ENCODE results near the gene PNMA8C.

Gene PNMA8C

DNA sequence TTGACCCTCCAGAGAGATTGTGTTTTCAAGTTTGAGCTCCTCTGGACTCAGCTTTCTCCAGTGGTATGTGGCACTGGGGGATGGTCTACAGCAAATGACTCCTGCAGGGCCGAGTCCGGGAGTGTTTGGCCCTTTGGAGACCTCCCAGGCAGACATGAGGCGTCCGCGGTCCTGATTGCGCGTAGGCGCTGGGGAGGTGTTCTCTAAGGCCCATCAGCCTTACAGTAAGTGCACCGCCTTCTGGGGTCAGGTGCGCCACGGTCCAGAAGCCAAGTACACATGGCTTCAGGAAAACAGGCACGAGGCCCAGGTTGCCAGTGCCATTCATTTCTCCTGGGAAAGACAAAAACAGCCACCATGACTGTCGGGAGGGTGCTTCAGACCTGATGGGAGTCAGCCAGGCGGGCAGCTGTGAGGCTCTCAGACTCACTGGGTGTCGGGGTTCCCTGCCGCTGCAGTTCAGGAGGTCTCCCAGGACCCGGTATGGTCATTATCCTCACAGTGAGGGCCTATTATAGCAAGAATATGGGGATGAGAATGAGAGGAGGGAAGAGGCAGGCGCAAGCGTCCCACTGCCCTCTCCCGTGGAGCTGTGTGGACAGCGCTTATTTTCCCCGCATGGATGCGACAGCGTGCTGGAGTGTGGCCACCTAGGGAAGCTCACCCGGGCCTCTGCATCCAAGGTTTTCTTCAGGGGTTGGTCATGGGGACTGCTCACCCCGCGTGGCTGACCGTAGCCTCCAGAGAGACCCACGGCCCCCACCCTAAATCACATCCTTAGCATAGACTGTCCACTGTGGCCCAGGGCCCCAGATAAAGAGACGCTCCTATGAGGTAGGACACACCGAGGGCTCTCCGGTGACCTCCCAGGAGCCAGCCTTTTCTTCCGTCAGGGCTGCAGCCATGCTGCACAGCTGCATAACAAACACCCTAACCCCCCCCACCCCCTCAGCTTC lies 37.2 kb downstream of the PNMA8C start:
- H3K4me3 ChIP-seq (ENCODE audit: severe bottlenecking): no peak overlapping the region

DNA sequence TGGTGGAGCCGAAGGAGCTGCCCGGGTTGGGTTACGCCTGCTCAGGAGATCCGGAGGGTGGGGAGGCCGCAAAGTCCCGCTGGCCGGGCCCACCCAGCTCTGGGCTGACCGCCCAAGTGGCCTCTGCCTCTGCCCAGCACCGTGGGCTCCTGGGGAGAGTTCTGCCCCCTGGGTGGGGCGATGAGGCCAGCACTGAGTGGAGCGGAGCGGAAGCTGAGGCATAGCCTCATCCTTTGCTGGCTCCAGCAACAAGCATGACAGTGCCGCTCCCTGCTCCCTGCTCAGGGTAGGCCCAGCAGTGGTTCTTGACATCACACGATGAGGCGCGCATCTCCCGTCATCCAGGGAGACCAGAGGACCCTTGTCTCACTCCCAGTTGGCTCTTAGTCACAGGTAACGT lies 37.9 kb downstream of the PNMA8C start:
- TF ChIP-seq, protein P1, sequence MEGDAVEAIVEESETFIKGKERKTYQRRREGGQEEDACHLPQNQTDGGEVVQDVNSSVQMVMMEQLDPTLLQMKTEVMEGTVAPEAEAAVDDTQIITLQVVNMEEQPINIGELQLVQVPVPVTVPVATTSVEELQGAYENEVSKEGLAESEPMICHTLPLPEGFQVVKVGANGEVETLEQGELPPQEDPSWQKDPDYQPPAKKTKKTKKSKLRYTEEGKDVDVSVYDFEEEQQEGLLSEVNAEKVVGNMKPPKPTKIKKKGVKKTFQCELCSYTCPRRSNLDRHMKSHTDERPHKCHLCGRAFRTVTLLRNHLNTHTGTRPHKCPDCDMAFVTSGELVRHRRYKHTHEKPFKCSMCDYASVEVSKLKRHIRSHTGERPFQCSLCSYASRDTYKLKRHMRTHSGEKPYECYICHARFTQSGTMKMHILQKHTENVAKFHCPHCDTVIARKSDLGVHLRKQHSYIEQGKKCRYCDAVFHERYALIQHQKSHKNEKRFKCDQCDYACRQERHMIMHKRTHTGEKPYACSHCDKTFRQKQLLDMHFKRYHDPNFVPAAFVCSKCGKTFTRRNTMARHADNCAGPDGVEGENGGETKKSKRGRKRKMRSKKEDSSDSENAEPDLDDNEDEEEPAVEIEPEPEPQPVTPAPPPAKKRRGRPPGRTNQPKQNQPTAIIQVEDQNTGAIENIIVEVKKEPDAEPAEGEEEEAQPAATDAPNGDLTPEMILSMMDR (IDR thresholded peaks at IDR 0.05; ENCODE audit: poor library complexity, severe bottlenecking): no peak
- Histone ChIP-seq H3K9me3 (ENCODE audit: severe bottlenecking) (no peaks in the 10 kb centered on the region), H3K4me3 (ENCODE audit: severe bottlenecking) (no peak overlapping the region), H3K27ac (ENCODE audit: poor library complexity, severe bottlenecking) (no peak overlapping the region), H3K36me3 (ENCODE audit: low read depth) (peaks cover 57% of the 10 kb centered on the region), H3K4me1 (ENCODE audit: insufficient read depth, poor library complexity, severe bottlenecking) (no peaks in the 10 kb centered on the region), H3K27me3 (ENCODE audit: insufficient read depth, poor library complexity, severe bottlenecking) (no peaks in the 10 kb centered on the region)
- peak; percentile 42 for DNase-seq (ENCODE audit: low spot score)
- no peak for ATAC-seq (ENCODE audit: low read depth)

More for the DNA sequence above, 37.2 kb downstream of the PNMA8C start:
- H3K4me1 ChIP-seq (ENCODE audit: insufficient read depth, poor library complexity, severe bottlenecking): no peaks in the 10 kb centered on the region
- no peak overlapping the region for H3K27ac ChIP-seq (ENCODE audit: poor library complexity, severe bottlenecking)
- DNase-seq (ENCODE audit: low spot score): peak; percentile 47
- peaks cover 54% of the 10 kb centered on the region for H3K36me3 ChIP-seq (ENCODE audit: low read depth)
- H3K9me3 ChIP-seq (ENCODE audit: severe bottlenecking): no peaks in the 10 kb centered on the region
- no peak for ATAC-seq (ENCODE audit: low read depth)
- H3K27me3 ChIP-seq (ENCODE audit: insufficient read depth, poor library complexity, severe bottlenecking): no peaks in the 10 kb centered on the region
- TF ChIP-seq, protein P1 (IDR thresholded peaks at IDR 0.05; ENCODE audit: poor library complexity, severe bottlenecking): no peak

DNA sequence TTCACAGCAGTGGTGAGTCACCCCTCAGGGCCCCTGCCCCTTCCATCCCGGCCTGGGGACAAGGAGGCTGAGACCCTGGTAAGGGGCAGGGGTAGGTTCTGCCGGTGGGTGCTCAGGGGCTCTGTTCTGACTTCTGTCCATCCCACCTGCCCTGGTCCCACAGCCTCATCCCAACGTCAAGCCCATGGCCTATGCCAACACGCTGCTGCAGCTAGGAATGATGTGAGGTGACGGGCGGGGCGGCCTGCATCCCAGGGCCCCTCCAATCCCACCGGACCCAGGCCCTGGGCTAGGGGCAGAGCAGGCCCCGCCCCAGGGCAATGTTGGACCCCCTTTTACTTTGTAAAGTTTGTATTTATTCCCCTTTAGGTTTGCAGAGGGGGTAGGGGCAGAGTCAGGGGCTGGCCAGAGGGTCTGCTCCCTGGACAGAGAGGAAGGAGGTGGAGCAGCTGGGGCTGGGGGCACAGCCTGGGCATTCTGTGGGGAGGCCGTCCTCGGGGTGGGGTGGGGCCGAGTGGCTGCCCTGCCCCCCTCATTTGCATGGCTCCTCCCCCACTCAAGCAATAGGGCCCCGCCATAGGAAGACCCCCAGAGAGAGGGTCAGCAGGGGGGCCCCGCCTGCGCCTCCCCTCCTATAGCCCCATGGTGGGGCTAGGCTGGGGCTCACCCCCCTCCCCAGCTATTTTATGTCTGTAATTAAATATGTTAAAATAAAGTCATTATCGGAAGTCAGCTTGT lies 38.4 kb downstream of the PNMA8C start:
- no peaks in the 10 kb centered on the region for H3K9me3 ChIP-seq (ENCODE audit: severe bottlenecking)
- no peaks in the 10 kb centered on the region for H3K4me1 ChIP-seq (ENCODE audit: insufficient read depth, poor library complexity, severe bottlenecking)
- peaks cover 59% of the 10 kb centered on the region for H3K36me3 ChIP-seq (ENCODE audit: low read depth)
- TF ChIP-seq, protein P1 (IDR thresholded peaks at IDR 0.05; ENCODE audit: poor library complexity, severe bottlenecking): no peak
- no peak overlapping the region for H3K4me3 ChIP-seq (ENCODE audit: severe bottlenecking)
- no peak overlapping the region for H3K27ac ChIP-seq (ENCODE audit: poor library complexity, severe bottlenecking)
- no peaks in the 10 kb centered on the region for H3K27me3 ChIP-seq (ENCODE audit: insufficient read depth, poor library complexity, severe bottlenecking)
- peak; percentile 50 for DNase-seq (ENCODE audit: low spot score)
- ATAC-seq (ENCODE audit: low read depth): no peak

DNA sequence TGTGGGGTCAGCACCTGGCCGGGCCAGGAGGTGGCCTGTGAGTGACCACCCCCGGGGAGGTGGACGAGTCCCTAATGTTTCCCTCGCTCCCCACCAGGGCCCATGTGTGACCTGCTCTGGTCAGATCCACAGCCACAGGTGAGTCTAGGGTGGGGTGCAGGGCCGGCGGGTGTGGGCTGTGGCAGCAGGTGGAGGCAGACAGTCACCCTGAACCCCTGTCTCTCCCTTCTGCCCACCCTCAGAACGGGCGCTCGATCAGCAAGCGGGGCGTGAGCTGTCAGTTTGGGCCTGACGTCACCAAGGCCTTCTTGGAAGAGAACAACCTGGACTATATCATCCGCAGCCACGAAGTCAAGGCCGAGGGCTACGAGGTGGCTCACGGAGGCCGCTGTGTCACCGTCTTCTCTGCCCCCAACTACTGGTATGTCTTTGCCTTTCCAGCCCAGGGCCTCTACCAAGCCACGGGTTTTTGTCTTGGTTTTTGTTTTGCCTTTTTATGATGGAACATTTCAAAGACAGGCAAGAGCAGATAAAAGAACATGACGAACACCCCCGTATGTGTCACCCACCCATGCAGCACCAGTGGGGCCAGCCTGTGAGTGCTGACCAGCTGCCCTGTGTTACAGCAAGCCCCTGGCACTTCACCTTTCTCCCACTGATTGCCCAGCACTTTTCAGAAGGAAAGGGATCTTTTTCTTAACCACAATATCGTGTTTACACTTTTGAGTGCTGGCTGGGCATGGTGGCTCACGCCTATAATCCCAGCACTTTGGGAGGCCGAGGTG lies 40.2 kb downstream of the PNMA8C start:
- Histone ChIP-seq H3K36me3 (ENCODE audit: low read depth) (peaks cover 77% of the 10 kb centered on the region), H3K4me1 (ENCODE audit: insufficient read depth, poor library complexity, severe bottlenecking) (no peaks in the 10 kb centered on the region), H3K4me3 (ENCODE audit: severe bottlenecking) (no peak overlapping the region), H3K27me3 (ENCODE audit: insufficient read depth, poor library complexity, severe bottlenecking) (no peaks in the 10 kb centered on the region), H3K9me3 (ENCODE audit: severe bottlenecking) (no peaks in the 10 kb centered on the region), H3K27ac (ENCODE audit: poor library complexity, severe bottlenecking) (no peak overlapping the region)
- TF ChIP-seq, protein P1 (IDR thresholded peaks at IDR 0.05; ENCODE audit: poor library complexity, severe bottlenecking): no peak
- peak; percentile 57 for DNase-seq (ENCODE audit: low spot score)
- no peak for ATAC-seq (ENCODE audit: low read depth)

Measured in RWPE2 (cell line).